A549 (cell line): ENCODE data around the gene CLK2. TPM values are rescaled to one million over a fixed set of nuclear protein-coding genes. Genes with fewer than 3 reads are reported as not detected.

ENCODE experiments used
- ATAC-seq, 2 experiments: fragments of 200-7000 bp in 1 of 2; fragments of >200 bp in 1 of 2; cut with Nextera tagmentation in 1 of 2; cut with Tn5 transposase in 1 of 2; 3 replicates each; pipeline versions ENCODE4 v1.8.0 to v1.9.1; 2018 to 2020; ENCODE audit warnings: mild to moderate bottlenecking in 1 of 2, moderate library complexity in 1 of 2
- CTCF ChIA-PET: fragments of 300-600 bp; sonication (Branson Sonifier 250); formaldehyde crosslinking; extraction: SDS; loops from one replicate; lab custom pipeline; 2021; ENCODE audit warnings: antibody characterized with exemption, inconsistent platforms; lab: Yijun Ruan, JAX
- POLR2A ChIA-PET: fragments of 350-600 bp; formaldehyde crosslinking; extraction: SDS; loops from one replicate; lab custom pipeline; 2021; ENCODE audit warnings: antibody characterized with exemption, inconsistent platforms; lab: Yijun Ruan, JAX
- DNase-seq, 2 experiments: peaks; one replicate each; pipeline versions ENCODE4 v3.0.0 to v3.0.0-alpha.2; 2011 to 2016; ENCODE audit warnings: low read depth in 1 of 2, low spot score in 1 of 2
- FAIRE-seq: peaks from 2 replicates; lab custom pipeline; 2011; peaks lifted over from hg19 to GRCh38; lab: Jason Lieb, UNC
- H3K27ac ChIP-seq, 2 experiments: fragments of >200 bp; sonication (Bioruptor Twin); formaldehyde crosslinking; 3 replicates each; pipeline ENCODE4 v1.5.1; 2016 to 2017
- H3K4me1 ChIP-seq: fragments of >200 bp; sonication (Bioruptor Twin); formaldehyde crosslinking; 3 replicates; pipeline ENCODE4 v1.6.1; 2016
- H3K4me2 ChIP-seq: fragments of >200 bp; sonication (Bioruptor Twin); formaldehyde crosslinking; 3 replicates; pipeline ENCODE4 v1.6.1; 2016
- H3K4me3 ChIP-seq: fragments of >200 bp; sonication (Bioruptor Twin); formaldehyde crosslinking; 3 replicates; pipeline ENCODE4 v1.5.1; 2016
- H3K9me3 ChIP-seq: fragments of >200 bp; sonication (Bioruptor Twin); formaldehyde crosslinking; 3 replicates; pipeline ENCODE4 v1.6.1; 2016
- BHLHE40 ChIP-seq: IDR thresholded peaks from 2 replicates; pipeline ENCODE4 v1.6.1; 2012; ENCODE audit warnings: low read depth, low read length, inconsistent platforms
- CBX8 ChIP-seq: fragments of 200-600 bp; sonication (generic); IDR thresholded peaks from 2 replicates; pipeline ENCODE4 v1.6.1; 2016
- CEBPB ChIP-seq, 2 experiments: fragments of >200 bp in 1 of 2; sonication (Bioruptor Twin) in 1 of 2; formaldehyde crosslinking in 1 of 2; IDR thresholded peaks; 2 replicates each; pipeline ENCODE4 v1.6.1; 2012 to 2016
- CHD2 ChIP-seq: fragments of 150-350 bp; IDR thresholded peaks from 2 replicates; pipeline ENCODE4 v1.6.1; 2014; ENCODE audit warnings: low read length; ENCODE audit not compliant: partially characterized antibody
- FOSL2 ChIP-seq, 2 experiments: fragments of 450-650 bp in 1 of 2; fragments of >200 bp in 1 of 2; sonication (Bioruptor Twin) in 1 of 2; formaldehyde crosslinking; IDR thresholded peaks; 2 replicates each; pipeline versions ENCODE4 v1.5.0 to v1.6.1; 2016 to 2020; ENCODE audit warnings: mild to moderate bottlenecking in 1 of 2, moderate library complexity in 1 of 2
- FOXS1 ChIP-seq: fragments of 250-450 bp; sonication (Bioruptor Pico); IDR thresholded peaks from 2 replicates; pipeline ENCODE4 v1.5.0; 2020; ENCODE audit warnings: mild to moderate bottlenecking, moderate library complexity
- HES2 ChIP-seq: fragments of >200 bp; sonication (Bioruptor Twin); formaldehyde crosslinking; IDR thresholded peaks from 2 replicates; pipeline ENCODE4 v1.6.1; 2016
- HOXB5 ChIP-seq: fragments of 250-450 bp; sonication (Bioruptor Pico); IDR thresholded peaks from 2 replicates; pipeline ENCODE4 v1.5.0; 2020; ENCODE audit warnings: mild to moderate bottlenecking, moderate library complexity
- JUN ChIP-seq, 2 experiments: fragments of >200 bp; sonication (Bioruptor Twin); formaldehyde crosslinking; IDR thresholded peaks; 2 replicates in 1 of 2; 3 replicates in 1 of 2; pipeline ENCODE4 v1.6.1; 2016 to 2017
- KDM5A ChIP-seq: fragments of 200-600 bp; sonication (generic); IDR thresholded peaks from 2 replicates; pipeline ENCODE4 v1.6.1; 2016; ENCODE audit warnings: antibody characterized with exemption, mild to moderate bottlenecking
- MAFK ChIP-seq: fragments of 450-650 bp; IDR thresholded peaks from 2 replicates; pipeline ENCODE4 v1.6.1; 2014; ENCODE audit not compliant: partially characterized antibody
- MAX ChIP-seq: IDR thresholded peaks from 2 replicates; pipeline ENCODE4 v1.6.1; 2012
- MAZ ChIP-seq: fragments of 150-350 bp; IDR thresholded peaks from 2 replicates; pipeline ENCODE4 v1.6.1; 2014; ENCODE audit warnings: antibody characterized with exemption, low read depth, low read length, borderline replicate concordance
- NFE2L2 ChIP-seq: fragments of 150-350 bp; conservative IDR thresholded peaks from 2 replicates; pipeline ENCODE4 v1.6.1; 2014; ENCODE audit warnings: low read length
- NPAS2 ChIP-seq: fragments of 250-450 bp; sonication (Bioruptor Pico); IDR thresholded peaks from 2 replicates; pipeline ENCODE4 v1.8.0; 2022; ENCODE audit warnings: mild to moderate bottlenecking, moderate library complexity, borderline replicate concordance
- NR3C1 ChIP-seq: fragments of >200 bp; sonication (Bioruptor Twin); formaldehyde crosslinking; IDR thresholded peaks from 3 replicates; pipeline ENCODE4 v1.6.1; 2017
- PHF8 ChIP-seq: fragments of 200-600 bp; sonication (generic); IDR thresholded peaks from 2 replicates; pipeline ENCODE4 v1.6.1; 2016; ENCODE audit warnings: low read depth, mild to moderate bottlenecking, antibody characterized with exemption, moderate library complexity, borderline replicate concordance
- POLR2A ChIP-seq: IDR thresholded peaks from 2 replicates; pipeline ENCODE4 v1.6.1; 2012; ENCODE audit warnings: mild to moderate bottlenecking, low read length
- RAD21 ChIP-seq, 2 experiments: fragments of >200 bp in 1 of 2; sonication (Bioruptor Twin) in 1 of 2; formaldehyde crosslinking in 1 of 2; IDR thresholded peaks in 1 of 2; conservative IDR thresholded peaks in 1 of 2; 2 replicates in 1 of 2; 3 replicates in 1 of 2; pipeline ENCODE4 v1.6.1; 2012 to 2018; ENCODE audit warnings: inconsistent platforms in 1 of 2
- TP53 ChIP-seq: fragments of 250-450 bp; sonication (Bioruptor Pico); IDR thresholded peaks from 2 replicates; pipeline ENCODE4 v1.5.0; 2021; ENCODE audit warnings: mild to moderate bottlenecking, moderate library complexity
- USF2 ChIP-seq: fragments of 450-650 bp; IDR thresholded peaks from 2 replicates; pipeline ENCODE4 v1.6.1; 2014; ENCODE audit warnings: antibody characterized with exemption
- ZSCAN20 ChIP-seq: fragments of 250-450 bp; sonication (Bioruptor Pico); IDR thresholded peaks from 2 replicates; pipeline ENCODE4 v1.8.0; 2022; ENCODE audit warnings: mild to moderate bottlenecking, moderate library complexity
- WGBS: methylation state at CpG from one replicate; pipeline ENCODE4 v1.1.6; 2017; ENCODE audit errors: missing lambda C conversion rate; 5-methylcytosine and 5-hydroxymethylcytosine counted together
- polyA plus RNA-seq, 4 experiments: library from polyadenylated mRNA; depleted of rRNA in 3 of 4; stranded (reverse); fragments of >200 nt; fragmentation: RNase III in 1 of 4; extraction: RNeasy Plus Mini Kit Qiagen cat#74134 plus additional on column Dnase treatment in 1 of 4; gene quantifications; 2 replicates in 3 of 4; 3 replicates in 1 of 4; pipeline ENCODE4 v1.2.3, GENCODE V29; 2011 to 2017

Gene CLK2
- polyA plus RNA-seq, 2 of the 4 experiments (the other 2 are of a cell fraction) = 37.9 to 45.7 TPM

- no peak for TF ChIP-seq NFE2L2
- TF ChIP-seq ZSCAN20 (CRISPR knock-in tag) = no peak
- TF ChIP-seq HOXB5 (CRISPR knock-in tag) = 0 out of 2 replicates have a peak, but pooled peaks have one; percentile 56
- no peak for TF ChIP-seq BHLHE40
- TF ChIP-seq PHF8 = peak; percentile 77
- TF ChIP-seq CBX8 = no peak
- TF ChIP-seq USF2 = peak; percentile 99
Observed at GRCh38 chr1:155261852-155262673, 11.2 kb downstream of the CLK2 start, which contains the start of gene SCAMP3 (continued).

- Histone ChIP-seq H3K4me2 (peak overlapping the region; percentile 98), H3K9me3 (no peaks in the 10 kb centered on the region), H3K4me1 (peaks cover 14% of the 10 kb centered on the region), H3K4me3 (peak overlapping the region; percentile 86)
- TF ChIP-seq USF2 = no peak
- no peak for TF ChIP-seq TP53 (CRISPR knock-in tag)
- no peak for TF ChIP-seq NPAS2 (CRISPR knock-in tag)
- TF ChIP-seq CEBPB (IDR thresholded peaks at IDR 0.05) = no peak
- TF ChIP-seq FOXS1 = no peak
- TF ChIP-seq JUN (IDR thresholded peaks at IDR 0.05) = no peak
- no peak for TF ChIP-seq MAZ
- no peak for TF ChIP-seq NR3C1
- TF ChIP-seq CHD2 = no peak
- TF ChIP-seq MAX = no peak
- no peak for TF ChIP-seq HES2
- TF ChIP-seq KDM5A = no peak
- no peak for TF ChIP-seq POLR2A
- no peak for TF ChIP-seq RAD21 (conservative IDR thresholded peaks at IDR 0.05 in 1 of 2, IDR thresholded peaks at IDR 0.05 in 1 of 2)
- no peak for TF ChIP-seq FOSL2 (IDR thresholded peaks at IDR 0.05)
- no peak for TF ChIP-seq FOSL2 (CRISPR knock-in tag; IDR thresholded peaks at IDR 0.05)
- TF ChIP-seq, all 56 proteins: peak for 0
- DNase-seq = peak in 1 of 2 experiments; percentile 46
- WGBS = 0% methylated on average over 4 of the region's 9 CpGs
- ChIA-PET POLR2A (interaction anchor here (1.0 to 1.8 kb wide), 4 partner anchors 10 to 68 kb away, joined by 3 to 25 read pairs (median 8); partner anchors contain the start of genes CLK2 and FDPS), CTCF (interaction anchor here (1.0 to 16.5 kb wide), 2 partner anchors 12 to 14 kb away, joined by 3 to 326 read pairs; no protein-coding TSS in a partner anchor)
- peak overlapping the region; percentile 88 to 97 for H3K27ac ChIP-seq
- FAIRE-seq = no peak
- peak in 1 of 2 experiments; percentile 42; a peak in 4 of 6 replicates for ATAC-seq
Observed at GRCh38 chr1:155261493-155261851, 11.8 kb downstream of the CLK2 start.

GRCh38 chr1:155260276-155260675 is 13.0 kb downstream of the CLK2 start:
- TF ChIP-seq MAFK = no peak
- H3K27ac ChIP-seq = no peak overlapping the region
- no peak for DNase-seq
- POLR2A ChIA-PET = no interaction called here
- no peaks in the 10 kb centered on the region for H3K9me3 ChIP-seq
- peaks cover 20% of the 10 kb centered on the region for H3K4me1 ChIP-seq
- WGBS = 92% methylated on average over 4 of the region's 5 CpGs
- no peak overlapping the region for H3K4me3 ChIP-seq
- CTCF ChIA-PET = interaction anchor here (0.8 to 16.5 kb wide), 5 partner anchors 11 to 53 kb away, joined by 3 to 326 read pairs (median 5); partner anchors contain the start of gene THBS3
- FAIRE-seq = no peak
- peak overlapping the region; percentile 98 for H3K4me2 ChIP-seq
- ATAC-seq = no peak
